Osteoblast (primary cell): Measurements from ENCODE around the gene KRTAP2-4. TPM values are rescaled to one million over a fixed set of nuclear protein-coding genes. Genes with fewer than 3 reads are reported as not detected.
"Not testable (repeated sequence)": the region's sequence is repeated elsewhere in the genome, so short reads cannot be mapped to it uniquely, and the experiment has no call there.

Experiments
- DNase-seq: peaks from one replicate; pipeline ENCODE4 v3.0.0; 2011; ENCODE audit warnings: low spot score, mixed read lengths; ENCODE audit not compliant: insufficient read length; ENCODE audit errors: missing footprints
- H2AFZ ChIP-seq: 2 replicates; pipeline ENCODE4 v1.6.0; 2011; ENCODE audit warnings: mild to moderate bottlenecking, low read length
- H3K27ac ChIP-seq: 2 replicates; pipeline ENCODE4 v1.5.1; 2011; ENCODE audit warnings: mild to moderate bottlenecking, low read depth, low read length, moderate library complexity
- H3K27me3 ChIP-seq: 2 replicates; pipeline ENCODE4 v1.6.0; 2012; ENCODE audit warnings: mild to moderate bottlenecking, control low read depth, inconsistent platforms, low read length, moderate library complexity; ENCODE audit not compliant: insufficient read depth
- H3K36me3 ChIP-seq: 2 replicates; pipeline ENCODE4 v1.5.1; 2011; ENCODE audit warnings: mild to moderate bottlenecking, low read length, control low read depth, moderate library complexity; ENCODE audit not compliant: insufficient read depth
- H3K4me1 ChIP-seq: 2 replicates; pipeline ENCODE4 v1.5.1; 2011; ENCODE audit warnings: mild to moderate bottlenecking, low read length, control low read depth, moderate library complexity; ENCODE audit not compliant: insufficient read depth
- H3K4me2 ChIP-seq: 2 replicates; pipeline ENCODE4 v1.6.0; 2011; ENCODE audit warnings: mild to moderate bottlenecking, low read length; ENCODE audit not compliant: insufficient read depth
- H3K4me3 ChIP-seq: fragments of 200-600 bp; sonication (generic); 3 replicates; pipeline ENCODE4 v1.5.1; 2012; ENCODE audit warnings: mild to moderate bottlenecking, low read length, inconsistent platforms; ENCODE audit not compliant: insufficient read depth
- H3K79me2 ChIP-seq: 2 replicates; pipeline ENCODE4 v1.6.0; 2012; ENCODE audit warnings: mild to moderate bottlenecking, low read length, control low read depth, inconsistent platforms; ENCODE audit not compliant: insufficient read depth
- H3K9me3 ChIP-seq: 2 replicates; pipeline ENCODE4 v1.5.1; 2011; ENCODE audit warnings: low read depth, low read length, control low read depth
- H4K20me1 ChIP-seq: 2 replicates; pipeline ENCODE4 v1.6.0; 2012; ENCODE audit warnings: mild to moderate bottlenecking, low read length, control low read depth; ENCODE audit not compliant: insufficient read depth
- total RNA-seq: library from RNA; depleted of rRNA; stranded (reverse); fragments of >200 nt; gene quantifications from 2 replicates; pipeline ENCODE4 v1.2.3, GENCODE V29; 2012
- TF ChIP-seq, protein P1 (sequence below): IDR thresholded peaks from 2 replicates; pipeline ENCODE4 v1.5.1; 2011; ENCODE audit warnings: mild to moderate bottlenecking, low read depth, low read length, moderate library complexity; ENCODE audit errors: extremely low read depth

KRTAP2-4 gene, protein sequence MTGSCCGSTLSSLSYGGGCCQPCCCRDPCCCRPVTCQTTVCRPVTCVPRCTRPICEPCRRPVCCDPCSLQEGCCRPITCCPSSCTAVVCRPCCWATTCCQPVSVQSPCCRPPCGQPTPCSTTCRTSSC
- total RNA-seq: not detected in 2 replicates

DNA sequence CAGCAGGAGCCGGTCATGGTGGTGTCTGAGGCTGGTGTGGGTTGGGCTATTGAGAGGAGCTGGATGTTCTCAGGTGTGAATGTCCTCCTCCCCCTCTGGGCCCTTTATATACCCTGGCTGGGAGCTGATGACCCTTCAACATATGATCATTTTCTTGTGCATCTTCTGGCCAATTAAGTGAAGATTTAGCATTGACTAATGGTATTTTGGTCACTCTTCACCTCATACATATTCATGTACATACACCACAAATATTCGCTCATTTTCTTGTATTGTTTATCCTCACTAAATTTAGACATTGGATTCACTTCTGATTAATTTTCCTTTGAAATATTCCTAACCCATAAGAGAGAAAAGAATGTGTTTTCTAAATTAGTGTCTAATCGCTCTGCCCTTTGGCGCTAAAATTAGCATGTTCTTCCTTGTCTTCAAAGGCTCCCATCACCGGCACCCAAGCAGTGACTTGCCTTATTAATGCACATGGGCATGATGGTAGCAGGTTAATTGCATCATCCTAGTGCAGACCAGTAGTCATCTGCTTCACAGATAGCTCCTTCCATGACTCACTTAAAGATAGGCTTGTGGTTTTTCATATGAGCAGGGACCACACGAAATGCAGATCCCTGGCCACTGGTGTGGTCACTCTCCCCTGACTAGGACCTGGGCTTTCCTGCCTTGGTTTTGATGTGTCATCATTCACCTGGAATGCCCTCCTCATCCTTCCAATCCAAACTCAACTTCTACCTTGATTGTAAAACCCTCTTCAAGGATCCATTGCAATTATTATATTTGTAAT lies at the start of gene KRTAP2-4:
Gene KRTAP2-4, minus strand, starts transcription at position 51 of the 796 bp plus-strand sequence. Its CDS starts 34 bp downstream, at position 17.
- H3K4me1 ChIP-seq: peaks cover 30% of the 10 kb centered on the region

DNA sequence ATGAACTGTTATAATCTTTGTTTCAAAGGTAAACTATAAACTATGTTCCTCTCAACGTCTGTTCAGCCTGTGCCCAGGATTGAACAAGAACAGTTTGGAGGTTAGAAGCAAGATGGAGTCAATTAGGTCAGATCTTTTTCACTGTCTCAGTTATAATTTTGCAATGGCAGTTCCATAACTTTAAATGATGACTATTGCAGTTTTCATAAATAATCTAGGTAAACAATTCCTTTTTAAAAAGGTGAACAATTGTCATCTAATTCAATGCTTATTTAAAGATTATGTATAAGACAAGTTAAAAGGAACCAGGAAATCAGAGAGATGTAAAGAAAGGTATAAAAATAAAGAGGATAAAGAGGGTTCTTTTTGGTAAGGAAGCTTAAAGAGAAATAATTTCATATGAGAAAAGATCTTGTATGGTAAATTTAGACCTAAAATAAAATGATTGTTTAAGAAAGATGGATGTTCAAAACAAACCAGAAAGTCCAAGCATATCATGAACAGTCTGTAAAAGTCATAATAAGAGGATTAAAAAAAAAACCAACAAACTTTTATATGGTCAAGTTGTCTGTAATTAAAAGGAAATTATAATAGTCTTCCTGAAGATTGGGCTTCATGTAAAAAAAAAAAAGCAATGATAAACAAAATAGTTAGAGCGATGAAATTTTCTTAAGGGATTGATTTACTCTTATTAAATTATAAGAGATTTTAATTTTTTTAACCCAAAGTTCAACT lies 45.6 kb upstream of the KRTAP2-4 start:
- no peak overlapping the region for H2AFZ ChIP-seq
- no peaks in the 10 kb centered on the region for H4K20me1 ChIP-seq
- no peaks in the 10 kb centered on the region for H3K4me1 ChIP-seq
- no peak for DNase-seq
- no peaks in the 10 kb centered on the region for H3K36me3 ChIP-seq
- H3K4me3 ChIP-seq: peak overlapping the region; percentile 39
- H3K9me3 ChIP-seq: no peaks in the 10 kb centered on the region
- no peak overlapping the region for H3K27ac ChIP-seq
- H3K27me3 ChIP-seq: no peaks in the 10 kb centered on the region
- no peaks in the 10 kb centered on the region for H3K79me2 ChIP-seq
- TF ChIP-seq, protein P1, sequence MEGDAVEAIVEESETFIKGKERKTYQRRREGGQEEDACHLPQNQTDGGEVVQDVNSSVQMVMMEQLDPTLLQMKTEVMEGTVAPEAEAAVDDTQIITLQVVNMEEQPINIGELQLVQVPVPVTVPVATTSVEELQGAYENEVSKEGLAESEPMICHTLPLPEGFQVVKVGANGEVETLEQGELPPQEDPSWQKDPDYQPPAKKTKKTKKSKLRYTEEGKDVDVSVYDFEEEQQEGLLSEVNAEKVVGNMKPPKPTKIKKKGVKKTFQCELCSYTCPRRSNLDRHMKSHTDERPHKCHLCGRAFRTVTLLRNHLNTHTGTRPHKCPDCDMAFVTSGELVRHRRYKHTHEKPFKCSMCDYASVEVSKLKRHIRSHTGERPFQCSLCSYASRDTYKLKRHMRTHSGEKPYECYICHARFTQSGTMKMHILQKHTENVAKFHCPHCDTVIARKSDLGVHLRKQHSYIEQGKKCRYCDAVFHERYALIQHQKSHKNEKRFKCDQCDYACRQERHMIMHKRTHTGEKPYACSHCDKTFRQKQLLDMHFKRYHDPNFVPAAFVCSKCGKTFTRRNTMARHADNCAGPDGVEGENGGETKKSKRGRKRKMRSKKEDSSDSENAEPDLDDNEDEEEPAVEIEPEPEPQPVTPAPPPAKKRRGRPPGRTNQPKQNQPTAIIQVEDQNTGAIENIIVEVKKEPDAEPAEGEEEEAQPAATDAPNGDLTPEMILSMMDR: no peak
- H3K4me2 ChIP-seq: no peak overlapping the region

More for the DNA sequence above, at the start of gene KRTAP2-4:
- Histone ChIP-seq H3K4me2 (no peak within 1 kb of the TSS), H3K27me3 (no peaks in the 10 kb centered on the region), H3K9me3 (no peaks in the 10 kb centered on the region), H3K36me3 (no peaks in the 10 kb centered on the region), H3K27ac (peak within 1 kb of the TSS; percentile 91), H3K4me3 (no peak within 1 kb of the TSS), H2AFZ (no peak within 1 kb of the TSS), H3K79me2 (no peaks in the 10 kb centered on the region), H4K20me1 (no peaks in the 10 kb centered on the region)
- TF ChIP-seq, protein P1: no peak
- peak; percentile 87 for DNase-seq

DNA sequence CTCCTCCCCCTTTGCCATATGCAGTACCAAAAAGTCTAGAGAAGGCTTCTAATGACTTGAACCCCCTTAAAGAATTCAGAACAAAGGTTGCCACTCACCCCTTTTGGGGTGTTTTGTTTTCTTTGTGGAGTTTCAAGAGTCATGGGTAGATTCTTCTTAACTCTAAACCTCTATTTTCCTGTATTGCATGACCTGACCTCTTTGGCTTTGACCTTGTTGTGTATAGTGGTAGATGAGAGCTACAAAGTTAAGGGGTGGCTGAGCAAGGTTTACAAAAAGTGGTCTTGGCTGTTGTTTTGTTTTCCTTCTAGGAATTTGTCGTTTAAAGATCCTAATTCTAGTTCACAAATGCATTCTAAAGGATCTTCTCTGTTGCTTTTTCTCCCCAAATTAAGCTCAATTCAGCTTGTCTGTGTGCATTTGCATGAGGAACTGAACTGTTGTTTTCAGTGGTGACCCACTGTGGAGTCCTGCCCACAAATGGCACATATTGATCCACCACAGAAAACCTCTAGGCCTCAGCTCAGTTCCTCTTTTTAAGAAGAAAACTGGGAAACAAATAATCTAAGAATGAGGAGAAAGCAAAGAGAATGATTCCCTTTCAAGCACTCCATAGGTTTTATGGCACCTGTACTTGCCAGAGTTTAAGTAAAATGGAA lies 43.2 kb upstream of the KRTAP2-4 start:
- not testable (repeated sequence) for H3K27ac ChIP-seq
- peak overlapping the region; percentile 52 for H3K4me3 ChIP-seq

DNA sequence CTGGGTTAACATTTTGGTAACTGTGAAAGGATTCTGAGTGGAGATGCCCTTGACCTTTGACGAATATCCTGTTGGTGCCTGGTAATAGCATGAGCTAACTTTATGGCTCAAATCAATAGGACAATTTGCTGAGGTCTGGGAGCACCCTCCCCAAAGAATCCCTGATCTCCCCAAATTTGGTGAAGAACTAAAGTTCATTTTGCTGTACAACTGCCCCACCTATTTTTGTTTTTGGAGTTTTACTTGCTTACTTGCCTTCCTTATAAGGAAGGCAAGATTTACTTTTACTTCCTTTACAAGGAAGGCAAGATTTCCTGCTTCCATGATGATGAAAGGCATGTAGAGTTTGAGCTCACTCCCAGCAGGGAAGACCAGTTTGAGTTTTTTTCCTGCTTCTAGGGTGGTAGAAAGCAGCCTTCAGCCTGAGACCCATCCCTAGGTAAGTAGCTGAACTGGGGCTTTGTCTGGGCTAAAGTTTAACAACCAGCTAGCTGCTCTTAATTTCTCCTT lies 42.3 kb upstream of the KRTAP2-4 start:
- peak overlapping the region; percentile 52 for H3K4me3 ChIP-seq
- H4K20me1 ChIP-seq: no peaks in the 10 kb centered on the region
- peaks cover 6% of the 10 kb centered on the region for H3K4me1 ChIP-seq
- TF ChIP-seq, protein P1: no peak
- DNase-seq: no peak
- H3K79me2 ChIP-seq: no peaks in the 10 kb centered on the region
- H3K4me2 ChIP-seq: no peak overlapping the region
- no peak overlapping the region for H2AFZ ChIP-seq
- no peaks in the 10 kb centered on the region for H3K9me3 ChIP-seq
- no peaks in the 10 kb centered on the region for H3K27me3 ChIP-seq
- no peak overlapping the region for H3K27ac ChIP-seq
- no peaks in the 10 kb centered on the region for H3K36me3 ChIP-seq

More for the DNA sequence above, 43.2 kb upstream of the KRTAP2-4 start:
- not testable (repeated sequence) for H4K20me1 ChIP-seq, H3K36me3 ChIP-seq, H3K9me3 ChIP-seq, DNase-seq, H3K4me2 ChIP-seq, H2AFZ ChIP-seq, H3K27me3 ChIP-seq, H3K4me1 ChIP-seq, H3K79me2 ChIP-seq

DNA sequence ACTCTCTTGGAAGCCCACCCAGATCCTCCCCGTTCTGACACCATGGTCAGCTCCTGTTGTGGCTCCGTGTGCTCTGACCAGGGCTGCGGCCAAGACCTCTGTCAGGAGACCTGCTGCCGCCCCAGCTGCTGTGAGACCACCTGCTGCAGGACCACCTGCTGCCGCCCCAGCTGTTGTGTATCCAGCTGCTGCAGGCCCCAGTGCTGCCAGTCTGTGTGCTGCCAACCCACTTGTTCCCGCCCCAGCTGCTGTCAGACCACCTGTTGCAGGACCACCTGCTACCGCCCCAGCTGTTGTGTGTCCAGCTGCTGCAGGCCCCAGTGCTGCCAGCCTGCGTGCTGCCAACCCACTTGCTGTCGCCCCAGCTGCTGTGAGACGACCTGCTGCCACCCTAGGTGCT lies 39.7 kb upstream of the KRTAP2-4 start, which contains the start of gene KRTAP4-9:
Gene KRTAP4-9, plus strand, starts transcription at position 43 of the 400 bp plus-strand sequence. Its CDS starts 0 bp downstream, at position 43.
- not testable (repeated sequence) for H3K4me3 ChIP-seq, H3K79me2 ChIP-seq, H3K4me2 ChIP-seq, H3K9me3 ChIP-seq, H4K20me1 ChIP-seq, H3K27me3 ChIP-seq, H2AFZ ChIP-seq, H3K36me3 ChIP-seq, DNase-seq
- peaks cover 13% of the 10 kb centered on the region for H3K4me1 ChIP-seq
- peak within 1 kb of the TSS; percentile 66 for H3K27ac ChIP-seq
